Occipital lobe (tissue), 2 donors: Measurements from ENCODE around the gene KRT83. TPM values are rescaled to one million over a fixed set of nuclear protein-coding genes. Genes with fewer than 3 reads are reported as not detected.
A peak's percentile ranks its signal among the peaks of the same experiment; 100 is the strongest.
"Not testable (repeated sequence)": the region's sequence is repeated elsewhere in the genome, so short reads cannot be mapped to it uniquely, and the experiment has no call there.

Experiments used
- DNase-seq: peaks from one replicate; lab custom pipeline; 2025; lab: John Stamatoyannopoulos, UW
- total RNA-seq: library from RNA; depleted of rRNA; stranded (reverse); fragments of >200 nt; gene quantifications from one replicate; pipeline ENCODE4 v1.2.3, GENCODE V29; 2014

The KRT83 gene
- total RNA-seq, 1 donor from 2014 or later, result not detected

DNA sequence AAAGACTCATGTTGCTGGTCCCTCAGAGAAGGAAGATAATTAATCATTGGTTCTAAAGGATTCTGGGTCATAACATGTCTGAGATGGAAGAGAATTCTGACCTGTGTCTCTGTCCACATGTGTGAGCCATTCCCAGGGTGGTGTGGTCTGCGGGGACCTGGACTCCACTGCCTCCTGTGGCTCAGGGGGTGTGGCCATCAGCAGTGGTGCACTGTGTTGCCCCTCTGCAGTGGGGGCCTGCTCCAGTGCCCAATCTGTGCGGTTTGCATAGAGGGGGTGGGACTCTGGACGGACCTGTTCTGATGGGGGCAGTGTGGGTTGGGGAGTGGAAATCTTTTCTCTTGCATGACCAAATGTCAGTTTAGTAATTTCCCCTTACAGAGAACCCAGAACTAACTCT is 32.6 kb upstream of the KRT83 start:
- DNase-seq, result no peak

DNA sequence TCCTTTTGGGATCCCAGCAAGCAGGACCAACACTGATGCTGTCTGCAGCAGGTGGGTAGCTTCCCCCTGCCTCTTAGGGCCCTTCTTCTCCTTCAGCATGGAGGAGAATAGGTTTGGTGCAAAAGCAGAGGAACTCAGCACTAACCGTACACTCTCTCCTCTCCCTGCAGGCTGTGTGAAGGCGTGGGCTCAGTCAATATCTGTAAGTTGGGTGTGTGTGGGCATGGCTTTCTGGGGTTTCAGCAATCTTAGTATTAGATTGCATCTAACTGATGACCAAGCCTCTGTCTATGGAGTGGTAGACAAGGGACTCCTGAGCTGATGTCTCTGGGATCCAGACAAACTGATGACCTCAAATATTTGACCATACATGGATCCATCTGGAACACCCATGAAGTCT is 31.8 kb upstream of the KRT83 start:
- DNase-seq, result no peak

DNA sequence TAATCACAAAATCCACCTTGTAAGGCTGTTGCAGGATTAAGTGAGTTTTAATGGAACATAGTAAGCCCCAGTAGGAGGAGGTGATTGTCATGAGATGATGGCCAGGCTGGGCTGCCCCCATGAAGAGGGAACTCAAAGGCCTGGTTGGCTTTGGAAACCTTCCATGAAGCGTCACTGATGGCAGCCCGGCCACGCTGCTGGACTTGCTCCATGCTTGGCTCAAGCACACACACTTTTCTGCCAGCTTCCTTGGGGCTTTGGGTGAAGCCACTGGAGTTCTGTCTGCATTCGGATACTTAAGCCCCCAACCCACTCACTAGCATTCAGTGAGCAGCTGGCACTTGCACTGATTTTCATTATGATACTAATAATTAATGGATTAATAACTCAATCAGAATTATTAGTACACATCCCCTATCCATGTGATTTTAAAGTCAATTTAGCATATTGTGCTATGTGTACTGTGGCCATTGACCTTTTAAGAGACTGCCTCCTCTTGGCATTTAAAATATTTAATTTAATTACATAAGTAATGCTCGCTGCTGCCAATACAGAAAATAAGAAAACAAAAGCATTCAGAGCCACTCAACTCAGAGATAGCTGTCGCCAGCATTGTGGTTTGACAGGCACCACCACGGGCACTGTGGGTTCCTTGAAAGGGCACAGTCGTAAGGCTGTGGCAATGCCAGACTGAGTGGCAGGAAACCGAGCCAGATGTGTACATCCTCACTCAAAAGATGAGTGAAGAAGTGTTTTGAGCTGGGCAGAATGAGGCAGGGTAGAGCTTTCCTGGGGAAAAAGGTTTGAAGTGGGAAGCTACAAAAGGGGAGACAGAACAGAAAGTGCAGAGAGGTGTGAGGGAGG is 30.2 kb upstream of the KRT83 start:
- peak; percentile 17 for DNase-seq

DNA sequence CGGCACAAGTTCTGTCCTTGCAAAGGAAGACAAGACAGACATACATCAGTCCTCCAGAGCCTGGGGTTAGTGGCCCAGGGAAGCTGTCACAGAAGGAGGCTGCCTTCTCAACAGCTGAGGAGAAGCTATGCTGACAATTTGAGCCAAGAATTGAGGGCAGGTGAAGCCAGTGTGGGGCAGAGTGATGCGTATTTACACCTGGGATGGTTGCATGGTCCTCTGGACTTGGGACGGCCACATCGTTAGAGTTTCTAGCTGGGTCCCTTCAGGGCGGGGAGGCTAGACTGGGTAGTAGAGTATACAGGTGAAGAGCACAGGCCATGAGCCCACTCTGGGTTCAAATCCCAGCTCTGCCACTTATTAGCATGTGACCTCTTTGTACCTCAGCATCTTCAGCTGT is 29.6 kb upstream of the KRT83 start:
- no peak for DNase-seq

DNA sequence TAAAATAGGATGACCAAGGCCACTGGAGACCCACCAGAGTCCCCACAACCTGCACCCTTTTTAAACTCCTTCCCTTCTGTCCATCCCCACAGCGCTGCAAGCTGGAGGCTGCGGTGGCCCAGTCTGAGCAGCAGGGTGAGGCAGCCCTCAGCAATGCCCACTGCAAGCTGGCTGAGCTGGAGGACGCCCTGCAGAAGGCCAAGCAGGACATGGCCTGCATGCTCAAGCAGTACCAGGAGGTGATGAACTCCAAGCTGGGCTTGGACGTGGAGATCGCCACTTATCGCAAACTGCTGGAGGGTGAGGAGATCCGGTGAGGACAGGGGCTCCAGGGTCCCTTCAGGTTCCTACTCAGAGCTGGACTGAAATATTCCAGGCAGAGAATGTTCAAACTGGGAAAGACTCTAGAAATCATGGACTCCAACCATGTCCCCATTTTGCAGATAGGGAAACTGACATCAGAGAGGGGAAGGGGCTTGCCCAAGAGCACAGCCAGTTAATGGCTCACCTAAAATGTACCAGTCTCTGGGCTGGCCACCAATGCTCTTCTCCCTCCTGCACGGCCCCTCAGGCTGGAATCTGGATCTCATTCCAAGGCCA is 28.9 kb upstream of the KRT83 start:
- no peak for DNase-seq

DNA sequence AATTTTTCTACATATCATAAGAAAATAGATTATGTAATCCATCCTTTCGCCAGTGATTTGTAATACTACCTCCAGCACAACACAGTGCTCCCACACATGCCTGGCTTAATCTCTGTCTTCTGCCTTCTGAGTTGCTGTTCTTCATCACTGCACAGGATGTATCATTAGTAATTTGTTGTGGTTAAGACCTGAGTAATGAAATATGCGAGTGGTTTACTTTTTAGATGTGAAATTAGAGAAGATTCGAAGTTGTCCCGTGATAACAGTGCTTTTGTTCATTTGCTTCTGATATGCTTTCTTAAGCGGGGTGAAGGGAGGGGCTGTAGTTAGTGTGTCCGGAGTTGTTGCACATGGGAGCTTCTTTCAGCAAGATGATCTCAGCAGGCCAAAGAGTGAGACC is 28.0 kb upstream of the KRT83 start:
- DNase-seq, result no peak

DNA sequence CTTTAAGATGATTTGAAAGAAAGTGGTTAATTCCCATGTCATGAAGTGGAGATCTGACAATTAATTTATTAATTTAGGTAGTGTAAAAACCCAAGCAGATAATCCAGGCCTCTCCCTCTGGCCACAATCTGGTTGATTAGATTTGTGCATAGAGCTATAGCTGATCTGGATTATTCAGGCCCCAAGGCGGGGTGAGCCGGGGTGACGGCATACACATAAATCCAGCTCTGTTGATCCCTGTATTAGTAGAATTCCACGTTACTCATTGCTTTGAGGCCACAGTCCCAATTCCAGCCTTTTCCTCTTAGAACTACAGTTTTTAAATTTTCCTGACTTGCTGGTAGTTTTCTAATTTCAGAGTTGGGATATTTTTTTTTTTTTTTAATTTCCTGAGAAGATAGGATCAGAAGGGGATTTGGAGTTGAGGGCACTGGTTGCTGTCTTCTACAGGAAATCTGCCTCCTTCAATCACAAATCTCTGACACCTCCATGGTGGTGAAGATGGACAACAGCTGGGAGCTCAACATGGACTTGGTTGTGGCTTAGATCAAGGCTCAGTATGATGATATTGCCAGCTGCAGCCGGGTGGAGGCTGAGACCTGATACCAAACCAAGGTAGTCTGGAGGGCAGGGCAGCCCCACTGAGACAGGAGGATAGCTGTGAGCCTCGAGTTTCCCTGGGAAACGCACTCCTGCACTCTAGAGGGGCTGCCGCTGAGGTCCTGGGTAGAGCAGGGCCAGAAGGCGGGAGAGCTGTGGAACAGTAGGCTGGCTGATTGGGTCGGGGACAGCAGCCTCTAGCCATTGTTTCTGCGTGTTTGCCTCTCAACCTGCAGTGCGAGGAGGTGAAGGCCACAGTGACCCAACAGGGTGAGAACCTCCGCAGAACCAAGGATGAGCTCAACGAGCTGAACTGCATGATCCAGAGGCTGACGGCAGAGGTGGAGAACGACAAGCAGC is 26.6 kb upstream of the KRT83 start:
- DNase-seq, result no peak

DNA sequence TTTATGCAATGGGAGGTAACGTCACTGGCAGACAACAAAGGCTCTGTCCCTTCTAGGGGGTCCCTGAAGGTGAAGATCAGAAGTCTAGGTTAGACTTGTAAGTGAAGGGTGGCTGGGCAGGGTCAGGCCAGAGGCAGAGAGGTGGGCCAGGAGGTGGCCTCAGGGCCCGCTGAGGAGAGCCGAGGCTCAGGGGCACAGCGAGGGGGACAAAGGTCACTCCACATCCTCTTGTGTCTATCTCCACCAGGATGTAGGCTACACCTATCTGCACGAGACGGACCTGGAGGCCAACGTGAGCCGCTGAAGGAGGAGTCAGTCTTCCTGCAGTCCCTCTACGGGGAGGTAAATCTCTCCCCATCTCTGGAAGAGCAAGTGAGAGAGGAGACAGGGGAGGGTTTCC is 25.8 kb upstream of the KRT83 start:
- no peak for DNase-seq

DNA sequence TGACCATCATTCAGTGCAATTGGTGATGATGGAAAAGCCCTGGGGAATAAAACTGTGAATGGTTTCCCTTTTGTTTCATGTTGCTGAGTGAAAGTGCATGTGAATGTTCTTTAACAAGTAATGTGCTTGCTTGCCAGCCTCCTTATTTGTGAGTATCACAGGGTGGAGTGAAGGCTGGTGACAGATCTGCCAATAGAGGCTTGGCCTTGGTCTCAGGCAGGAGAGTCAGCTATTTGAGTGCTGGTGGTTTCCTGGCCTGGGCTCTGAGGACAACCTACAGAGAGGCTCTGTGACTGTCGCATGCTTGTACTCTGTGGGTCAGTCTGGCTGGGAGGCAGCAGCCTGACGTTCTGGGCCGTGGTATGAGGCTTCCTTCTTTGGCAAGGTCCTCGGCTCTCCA is 25.4 kb upstream of the KRT83 start:
- no peak for DNase-seq

DNA sequence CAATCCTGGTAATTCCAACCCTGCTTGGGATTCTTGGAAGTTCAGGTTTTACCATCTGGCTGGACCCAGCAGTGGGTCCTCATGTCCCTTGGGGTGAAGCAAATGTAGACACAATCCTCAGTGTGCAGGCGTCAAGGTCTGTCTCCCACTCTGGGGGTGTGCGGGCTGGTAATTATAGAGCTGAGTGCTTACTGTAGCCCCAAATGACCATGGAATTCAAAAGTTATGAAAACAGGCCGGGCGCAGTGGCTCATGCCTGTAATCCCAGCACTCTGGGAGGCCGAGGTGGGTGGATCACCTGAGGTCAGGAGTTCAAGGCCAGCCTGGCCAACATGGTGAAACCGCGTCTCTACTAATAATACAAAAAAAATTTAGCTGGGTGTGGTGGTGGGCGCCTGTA is 23.8 kb upstream of the KRT83 start:
- DNase-seq, result not testable (repeated sequence)

DNA sequence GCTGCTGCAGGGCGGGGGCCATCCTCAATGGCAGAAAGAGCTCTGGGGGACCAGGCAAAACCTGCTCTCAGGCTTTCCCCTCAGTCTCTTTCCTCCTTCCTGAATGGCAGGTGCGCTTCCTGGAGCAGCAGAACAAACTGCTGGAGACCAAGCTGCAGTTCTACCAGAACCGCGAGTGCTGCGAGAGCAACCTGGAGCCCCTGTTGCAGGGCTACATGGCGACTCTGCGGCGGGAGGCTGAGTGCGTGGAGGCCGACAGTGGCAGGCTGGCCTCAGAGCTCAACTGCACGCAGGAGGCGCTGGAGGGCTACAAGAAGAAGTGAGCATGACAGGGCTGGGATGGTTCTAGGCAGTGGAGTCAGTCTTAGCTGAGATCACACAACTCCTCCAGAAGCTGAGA is 22.9 kb upstream of the KRT83 start:
- no peak for DNase-seq

DNA sequence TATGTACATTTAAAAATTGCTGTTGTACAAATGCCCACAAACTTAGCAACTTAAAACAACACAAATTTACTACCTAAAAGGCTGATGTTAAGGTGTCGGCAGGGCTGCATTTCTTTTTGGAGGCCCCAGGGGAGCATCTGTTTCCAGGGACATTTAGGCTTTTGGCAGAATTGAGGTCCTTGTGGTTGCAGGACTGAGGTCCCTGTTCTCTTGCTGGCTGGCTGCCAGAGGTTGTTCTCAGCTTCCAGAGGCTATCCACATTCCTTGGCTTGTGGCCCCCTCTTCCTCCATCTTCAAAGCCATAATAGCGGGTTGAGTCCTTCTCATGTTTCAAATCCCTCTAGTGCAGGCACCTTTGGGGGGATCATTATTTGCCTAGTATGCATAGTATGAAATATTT is 22.4 kb upstream of the KRT83 start:
- no peak for DNase-seq

DNA sequence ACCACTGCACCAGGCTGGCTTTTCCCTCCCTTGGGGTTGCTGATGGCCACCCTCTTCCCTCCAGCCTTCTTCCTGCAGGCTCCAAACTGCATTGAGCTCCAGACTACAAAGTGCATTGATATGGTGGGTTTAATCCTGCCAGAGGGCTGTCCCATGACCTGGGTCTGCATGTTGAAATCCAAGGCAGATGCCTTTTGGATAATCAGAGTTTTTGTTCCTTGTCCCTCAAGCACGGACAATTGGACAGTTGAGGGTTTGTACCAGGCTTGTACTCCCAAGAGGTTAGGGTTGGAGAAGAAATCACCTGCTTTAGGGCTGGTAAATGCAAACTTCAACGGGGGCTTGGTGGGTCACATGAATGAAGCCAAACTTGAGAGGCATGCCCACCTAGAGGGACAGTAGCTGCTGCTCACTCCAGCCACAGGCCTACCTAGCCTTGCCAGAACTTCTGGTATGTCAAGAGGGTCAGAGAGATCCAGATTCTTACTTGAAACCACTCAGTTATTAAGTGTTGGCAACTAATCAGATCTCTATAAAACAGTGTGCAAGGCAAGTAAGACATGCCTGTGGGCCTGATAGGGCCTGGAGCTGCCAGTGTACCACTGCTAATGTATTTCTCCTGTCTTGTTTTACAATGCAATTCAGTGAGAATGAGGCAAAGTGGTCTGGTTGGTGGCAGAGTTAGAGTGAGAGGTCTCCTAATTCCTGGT is 21.7 kb upstream of the KRT83 start:
- DNase-seq, result no peak

DNA sequence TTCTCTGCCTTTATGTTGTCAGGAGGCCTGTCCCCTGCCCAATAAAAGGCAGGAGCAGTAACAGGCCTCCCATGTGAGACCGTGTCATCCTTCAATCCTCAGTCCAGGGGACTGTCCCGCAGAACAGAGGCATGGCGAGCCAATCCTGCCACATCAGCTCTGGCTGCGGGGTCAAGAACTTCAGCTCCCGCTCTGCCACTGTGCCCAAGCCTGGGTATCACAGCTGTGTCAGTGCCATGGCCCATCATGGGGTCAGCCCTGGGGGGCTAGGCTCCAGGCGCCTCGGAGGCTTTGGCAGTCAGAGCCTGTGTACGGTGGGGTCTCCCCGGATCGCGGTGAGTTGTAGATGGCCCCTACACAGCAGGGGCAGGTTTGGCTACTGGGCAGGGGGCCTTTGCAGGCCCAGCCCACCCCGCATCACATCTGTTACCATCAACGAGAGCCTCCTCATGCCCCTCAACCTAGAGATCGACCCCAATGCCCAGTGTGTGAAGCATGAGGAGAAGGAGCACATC is 19.9 kb upstream of the KRT83 start:
- DNase-seq, result no peak

DNA sequence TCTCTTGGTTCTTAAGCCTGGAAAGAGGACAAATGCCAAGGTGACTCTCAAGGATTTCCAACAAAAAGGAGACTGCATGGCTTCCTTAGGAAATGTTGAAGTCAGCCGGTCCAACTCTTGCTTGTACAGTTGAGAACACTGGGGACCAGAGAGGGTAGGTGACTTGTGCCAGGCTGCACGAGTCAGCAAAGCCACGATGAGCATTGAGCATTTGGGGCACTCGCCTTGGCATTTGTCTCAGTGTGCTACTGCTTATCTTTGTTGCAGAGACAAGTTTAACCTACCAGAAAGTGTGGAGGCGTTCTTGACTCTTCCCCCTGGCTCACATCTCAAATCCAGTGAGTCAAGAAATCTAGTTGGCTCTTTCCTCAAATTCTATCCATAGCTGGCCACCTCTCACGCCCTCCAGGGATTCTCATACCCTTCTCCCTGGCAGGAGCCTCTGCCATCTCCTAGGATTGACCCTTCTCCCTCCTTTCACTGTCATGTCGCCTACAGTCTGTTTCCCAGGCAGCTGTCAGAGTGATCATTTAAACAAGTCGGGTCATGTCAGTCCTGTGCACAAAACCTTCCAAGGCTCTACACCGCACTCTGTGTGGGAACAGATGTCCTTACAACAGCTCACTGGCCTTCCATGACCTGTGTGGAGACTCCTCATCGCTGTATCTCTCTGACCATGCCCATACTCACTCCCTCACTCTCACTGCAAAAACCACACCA is 17.2 kb upstream of the KRT83 start:
- no peak for DNase-seq

DNA sequence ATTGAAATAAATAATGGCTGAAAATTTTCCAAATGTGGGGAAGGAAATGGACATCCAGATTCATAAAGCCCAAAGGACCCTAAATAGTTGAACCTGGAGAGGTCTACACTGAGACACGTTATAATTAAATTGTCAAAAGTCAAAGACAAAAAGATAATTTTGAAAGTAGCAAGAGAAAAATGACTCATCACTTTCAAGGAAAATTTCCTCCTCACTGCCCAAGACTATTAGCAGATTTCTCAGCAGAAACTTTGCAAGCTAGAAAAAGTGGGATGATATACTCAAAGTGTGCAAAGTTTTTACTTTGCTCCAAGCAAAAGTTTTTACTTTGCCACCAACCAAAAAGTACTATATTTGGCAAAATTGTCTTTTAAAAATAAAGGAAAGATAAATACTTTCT is 15.9 kb upstream of the KRT83 start:
- DNase-seq, result no peak

DNA sequence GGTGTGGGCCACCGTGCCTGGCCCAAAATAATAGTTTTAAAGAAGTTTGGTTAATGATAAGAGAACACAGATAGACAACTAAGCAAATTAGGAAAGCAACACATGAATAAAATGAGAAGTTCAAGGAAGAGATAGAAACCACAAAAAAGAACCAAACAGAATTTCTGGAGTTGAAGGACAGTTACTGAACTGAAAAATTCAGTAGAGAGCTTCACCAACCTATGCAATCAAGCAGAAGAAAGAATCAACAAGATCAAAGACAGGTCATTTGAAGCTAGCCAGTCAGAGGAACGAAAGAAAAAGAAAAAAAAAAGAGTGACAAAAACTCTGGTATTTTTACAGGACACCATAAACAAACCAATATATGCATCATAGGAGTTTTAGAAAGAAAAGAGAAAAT is 15.4 kb upstream of the KRT83 start:
- no peak for DNase-seq

DNA sequence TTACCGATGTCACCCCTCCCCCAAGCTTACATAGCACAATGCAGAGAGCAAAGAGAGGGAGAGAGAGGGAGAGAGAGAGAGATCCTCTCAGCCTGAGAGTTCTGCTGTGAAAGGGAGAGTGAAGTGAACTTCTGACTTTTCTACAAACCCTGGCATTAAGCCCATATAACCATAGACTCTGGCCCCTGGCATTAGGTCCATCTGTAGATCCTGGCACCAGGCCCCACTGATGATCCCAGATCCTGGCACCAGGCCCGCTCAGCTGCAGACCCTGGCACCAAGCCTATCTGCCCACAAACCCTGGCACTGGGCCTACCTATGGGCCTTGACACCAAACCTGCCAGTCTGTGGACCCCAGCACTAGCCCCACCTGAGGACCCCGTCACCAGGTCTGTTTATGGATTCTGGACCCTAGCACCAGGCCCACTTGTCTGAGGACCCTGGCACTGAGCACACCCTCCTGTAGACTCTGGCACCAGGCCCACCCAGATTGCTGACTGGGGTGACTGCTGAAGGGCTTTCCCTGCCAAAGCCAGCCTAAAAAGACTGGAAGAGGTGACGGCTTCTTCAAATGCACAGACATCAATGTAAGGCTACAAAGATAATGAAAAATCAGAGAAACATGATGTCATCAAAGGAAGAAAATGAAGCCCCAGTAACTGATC is 14.5 kb upstream of the KRT83 start:
- no peak for DNase-seq

DNA sequence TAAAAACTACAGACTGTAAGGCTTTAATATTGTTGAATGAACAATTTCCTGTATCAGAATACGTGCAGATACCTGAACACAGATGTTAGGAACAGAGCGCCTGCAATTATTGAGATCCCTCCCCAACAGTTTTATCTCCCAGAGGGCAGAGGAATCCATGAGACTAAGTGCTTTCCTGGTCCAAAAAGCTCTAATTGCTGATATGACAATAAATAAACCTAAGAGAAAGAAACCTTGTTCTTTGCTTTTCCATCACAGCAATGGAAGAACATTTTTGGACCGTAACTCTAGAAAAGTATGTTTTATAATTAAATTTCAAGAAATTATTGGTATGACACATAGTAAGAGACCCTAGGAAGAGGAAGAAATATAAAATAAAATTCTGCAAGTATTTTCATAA is 13.0 kb upstream of the KRT83 start:
- no peak for DNase-seq

DNA sequence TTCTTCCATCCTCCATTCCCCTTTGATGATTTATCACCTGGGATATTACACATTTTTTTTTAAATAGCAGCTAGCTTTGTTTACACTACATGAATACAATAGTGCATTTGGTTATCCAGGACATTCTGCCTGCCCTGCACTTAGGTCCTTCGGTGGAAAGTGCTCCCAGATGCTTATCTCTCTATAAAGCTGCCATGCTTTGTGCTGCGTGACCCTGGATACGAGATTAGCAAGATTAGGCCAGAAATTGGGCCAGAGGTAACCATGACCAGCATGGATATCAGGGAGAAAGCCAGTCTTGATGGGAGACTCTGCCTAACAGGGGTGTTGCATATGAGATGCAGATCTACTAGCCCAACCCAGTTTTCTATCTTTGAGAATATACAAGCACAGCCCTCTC is 12.1 kb upstream of the KRT83 start:
- no peak for DNase-seq
